Measurements from ENCODE around the gene BACH2. TPM values are rescaled to one million over a fixed set of nuclear protein-coding genes. Genes with fewer than 3 reads are reported as not detected.
"Not testable (repeated sequence)": the region's sequence is repeated elsewhere in the genome, so short reads cannot be mapped to it uniquely, and the experiment has no call there.

BACH2 gene
- total RNA-seq, 2 donors from 2014 or later: 53.7 to 69.9 TPM

DNA sequence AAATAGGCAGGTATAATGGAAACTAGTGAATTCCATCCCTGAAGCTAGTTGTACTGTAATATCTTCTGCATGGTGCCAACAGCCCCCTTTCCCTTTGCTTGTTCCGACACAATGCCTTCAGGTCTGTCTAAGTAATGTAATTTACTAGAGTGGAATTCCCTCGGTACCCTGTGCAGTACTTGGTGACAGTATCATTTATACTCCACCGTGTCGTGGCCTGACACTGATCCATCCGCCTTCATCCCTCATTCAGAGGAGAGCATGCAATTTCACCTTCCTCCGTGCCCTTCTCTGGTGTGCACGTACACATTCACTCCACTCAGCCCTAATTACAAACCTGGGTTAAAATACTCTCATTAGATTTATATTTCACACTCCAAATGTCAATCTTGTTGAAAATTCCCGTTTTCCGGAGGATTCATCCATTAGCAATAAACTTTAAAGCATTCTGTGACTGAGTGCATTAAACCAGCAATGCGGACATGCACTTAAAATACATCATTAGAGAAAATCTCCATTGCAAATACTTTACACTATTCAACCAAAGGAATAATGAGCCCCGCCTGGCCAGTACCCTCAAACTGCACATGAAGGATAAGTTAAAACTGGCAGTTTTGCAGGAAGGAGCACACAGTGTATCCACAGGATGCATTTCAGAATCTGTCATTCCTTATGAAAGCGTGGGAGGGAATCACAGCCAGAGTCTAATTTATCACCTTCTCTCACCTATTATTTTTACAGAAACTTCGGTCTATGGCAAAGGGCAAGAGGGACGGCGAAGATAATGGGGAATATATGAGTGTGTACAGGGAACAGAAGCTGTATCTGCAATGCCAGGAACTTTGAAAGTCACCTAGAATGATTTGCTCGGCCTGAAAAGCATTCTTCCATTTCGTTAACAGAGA, 219.9 kb downstream of the BACH2 start:
- H3K27me3 Mint-ChIP-seq: peaks cover 11% of the 10 kb centered on the region
- H3K4me1 Mint-ChIP-seq: peaks cover 76% of the 10 kb centered on the region
- no peaks in the 10 kb centered on the region for H3K9me3 ChIP-seq (ENCODE audit: control insufficient read depth, low read length, poor library complexity, severe bottlenecking)
- no peak overlapping the region for H3K4me3 Mint-ChIP-seq
- DNase-seq: no peak
- peaks cover 3% of the 10 kb centered on the region for H3K36me3 Mint-ChIP-seq (ENCODE audit: low read depth)
- H3K27ac Mint-ChIP-seq: no peak overlapping the region
- no peak for ATAC-seq

DNA sequence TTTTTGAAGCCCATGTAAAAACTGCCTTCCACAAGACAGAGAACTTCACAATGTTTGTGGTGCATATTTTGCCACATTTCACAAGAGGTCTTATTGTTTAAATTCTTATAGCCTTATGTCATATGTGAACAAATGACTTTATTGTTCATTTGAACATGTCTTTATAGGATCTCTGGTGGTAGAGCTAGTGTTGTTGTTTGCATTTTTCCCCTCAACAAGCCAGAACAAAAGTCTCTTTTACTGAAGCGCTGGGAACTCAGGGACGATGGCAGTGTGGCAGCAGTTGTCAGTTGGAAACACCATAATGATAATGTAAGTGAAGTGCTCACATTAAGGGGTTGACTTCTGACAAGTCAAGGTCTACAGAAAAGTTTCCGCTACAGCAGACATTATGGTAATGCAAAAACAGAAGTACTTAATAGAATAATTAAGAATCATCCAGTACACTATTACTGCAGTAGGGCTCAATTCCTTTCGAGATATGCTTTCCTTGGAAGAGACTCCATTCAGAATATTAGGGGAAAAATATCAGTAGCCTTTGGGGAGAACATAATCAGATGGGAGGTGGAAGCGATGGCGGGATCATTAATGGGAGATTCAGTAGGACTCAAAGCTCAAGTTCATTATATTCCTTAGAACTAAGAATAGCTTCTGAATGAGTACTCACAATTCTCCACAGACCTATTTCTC, 222.3 kb downstream of the BACH2 start:
- H3K27ac Mint-ChIP-seq: peak overlapping the region; percentile 29
- no peak overlapping the region for H3K4me3 Mint-ChIP-seq
- H3K36me3 Mint-ChIP-seq (ENCODE audit: low read depth): peaks cover 14% of the 10 kb centered on the region
- DNase-seq (no peak), ATAC-seq (no peak)
- peaks cover 11% of the 10 kb centered on the region for H3K27me3 Mint-ChIP-seq
- peaks cover 69% of the 10 kb centered on the region for H3K4me1 Mint-ChIP-seq
- no peaks in the 10 kb centered on the region for H3K9me3 ChIP-seq (ENCODE audit: control insufficient read depth, low read length, poor library complexity, severe bottlenecking)

DNA sequence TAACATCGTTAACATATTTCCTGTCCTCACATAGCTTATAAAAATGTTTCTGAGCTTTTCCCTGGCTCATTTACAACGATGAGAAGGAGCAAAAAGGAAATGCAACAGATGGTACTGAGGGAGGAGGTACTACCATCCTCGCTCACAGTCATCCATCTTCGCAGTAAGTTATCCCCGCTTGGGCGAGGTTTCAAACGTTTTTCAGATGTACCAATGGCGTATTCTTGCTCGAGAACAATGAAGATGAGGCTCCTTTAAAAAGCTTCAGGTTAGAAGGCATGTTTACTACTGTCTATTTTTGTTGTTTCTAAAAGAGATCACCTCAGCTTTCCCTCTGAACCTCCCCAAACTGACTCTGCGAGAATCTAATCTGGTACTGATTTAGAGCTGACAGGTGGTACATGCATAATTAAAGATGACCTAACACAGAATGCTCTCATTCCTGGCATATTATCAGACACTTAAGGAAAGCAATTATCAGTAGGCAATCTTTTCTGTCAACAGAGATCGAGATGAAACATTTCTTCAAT, 223.6 kb downstream of the BACH2 start:
- no peaks in the 10 kb centered on the region for H3K9me3 ChIP-seq (ENCODE audit: control insufficient read depth, low read length, poor library complexity, severe bottlenecking)
- peaks cover 61% of the 10 kb centered on the region for H3K4me1 Mint-ChIP-seq
- peaks cover 11% of the 10 kb centered on the region for H3K27me3 Mint-ChIP-seq
- H3K4me3 Mint-ChIP-seq: no peak overlapping the region
- peaks cover 15% of the 10 kb centered on the region for H3K36me3 Mint-ChIP-seq (ENCODE audit: low read depth)
- ATAC-seq (peak; percentile 27), DNase-seq (no peak)
- peak overlapping the region; percentile 56 for H3K27ac Mint-ChIP-seq

DNA sequence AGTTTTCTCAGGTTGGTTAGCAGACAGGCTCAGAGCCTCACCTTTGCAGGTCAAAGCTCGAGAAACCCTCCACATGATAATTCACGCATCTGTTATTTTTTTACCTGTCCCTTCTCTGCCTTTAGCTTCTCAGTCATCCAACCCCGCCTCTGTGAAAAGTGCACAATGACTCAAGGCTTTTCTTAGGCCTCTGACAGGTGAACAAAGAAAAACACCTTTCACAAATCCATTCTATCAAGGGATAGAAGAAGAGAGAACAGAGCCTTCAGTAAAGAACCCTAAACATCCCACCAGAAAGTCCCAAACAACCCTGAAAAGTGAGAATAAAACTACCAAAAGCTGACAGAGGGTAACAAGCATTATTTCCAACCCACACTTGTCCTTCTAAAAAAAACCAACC, 224.1 kb downstream of the BACH2 start:
- ATAC-seq (no peak), DNase-seq (no peak)
- Mint-ChIP-seq H3K4me1 (peaks cover 57% of the 10 kb centered on the region), H3K27ac (peak overlapping the region; percentile 56), H3K27me3 (peaks cover 11% of the 10 kb centered on the region), H3K36me3 (ENCODE audit: low read depth) (peaks cover 15% of the 10 kb centered on the region), H3K4me3 (peak overlapping the region; percentile 45)
- no peaks in the 10 kb centered on the region for H3K9me3 ChIP-seq (ENCODE audit: control insufficient read depth, low read length, poor library complexity, severe bottlenecking)

DNA sequence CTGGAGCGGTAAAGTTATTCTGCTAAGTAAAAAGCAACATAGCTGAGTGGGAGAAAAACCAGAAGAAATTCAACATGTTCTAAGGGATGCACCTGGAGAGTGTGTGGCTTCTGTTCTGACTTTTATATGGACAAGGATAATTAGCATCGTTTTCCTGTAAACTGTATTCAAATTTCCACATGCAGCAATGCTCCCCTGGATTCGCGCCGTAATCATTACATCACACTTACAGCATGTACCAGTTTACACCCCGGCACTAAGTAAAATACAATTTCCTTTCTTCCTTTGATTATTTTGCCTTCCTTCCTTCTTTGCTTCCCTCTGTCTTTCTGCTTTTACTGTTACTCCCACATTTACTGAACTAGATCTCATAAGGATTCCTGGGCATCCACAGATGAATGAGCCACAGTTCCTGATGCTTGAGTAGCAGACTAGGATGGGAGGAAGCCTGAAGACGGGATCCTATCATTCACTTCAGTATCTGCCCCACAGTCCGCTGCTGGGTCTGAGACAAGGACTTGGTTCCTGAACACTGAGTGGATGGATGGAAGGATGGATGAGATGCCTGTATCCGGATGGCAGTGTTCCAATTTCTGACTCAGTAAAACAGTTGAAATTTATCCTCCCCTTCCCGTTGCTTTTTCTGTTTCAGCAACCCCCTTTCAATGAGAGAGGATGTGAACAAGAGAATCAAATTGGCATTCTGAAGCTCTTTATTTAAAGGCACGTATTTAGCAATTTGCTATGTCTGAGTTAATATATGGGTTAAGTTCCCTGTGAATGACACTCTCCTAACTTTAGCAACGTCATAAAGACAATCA, 227.7 kb downstream of the BACH2 start:
- Mint-ChIP-seq H3K4me3 (peak overlapping the region; percentile 46), H3K4me1 (peaks cover 51% of the 10 kb centered on the region), H3K27ac (peak overlapping the region; percentile 60), H3K27me3 (peaks cover 7% of the 10 kb centered on the region), H3K36me3 (ENCODE audit: low read depth) (peaks cover 24% of the 10 kb centered on the region)
- ATAC-seq: no peak
- no peak for DNase-seq
- no peaks in the 10 kb centered on the region for H3K9me3 ChIP-seq (ENCODE audit: control insufficient read depth, low read length, poor library complexity, severe bottlenecking)

DNA sequence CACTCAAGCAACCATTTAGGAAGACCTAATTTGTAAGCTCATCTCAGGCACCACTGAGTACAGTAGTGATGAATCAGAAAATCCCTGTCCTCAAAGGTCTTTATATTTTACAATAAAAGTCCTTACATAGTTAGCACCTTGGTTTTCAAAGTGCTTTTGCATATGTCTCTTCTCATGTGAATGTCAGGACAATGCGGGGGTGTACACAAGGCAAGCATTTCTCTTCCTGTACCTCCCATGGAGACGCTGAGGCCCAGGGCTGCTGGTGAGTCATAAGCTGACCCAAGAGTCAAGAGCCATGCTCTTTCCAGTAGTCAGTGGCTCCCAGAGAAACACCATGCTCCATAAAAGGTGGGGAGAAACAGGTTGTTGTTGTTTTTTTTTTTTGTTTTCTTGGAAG, 228.4 kb downstream of the BACH2 start:
- Mint-ChIP-seq H3K4me3 (no peak overlapping the region), H3K27ac (no peak overlapping the region), H3K27me3 (peaks cover 2% of the 10 kb centered on the region), H3K36me3 (ENCODE audit: low read depth) (peaks cover 24% of the 10 kb centered on the region), H3K4me1 (peaks cover 51% of the 10 kb centered on the region)
- no peak for ATAC-seq
- DNase-seq: no peak
- H3K9me3 ChIP-seq (ENCODE audit: control insufficient read depth, low read length, poor library complexity, severe bottlenecking): no peaks in the 10 kb centered on the region

DNA sequence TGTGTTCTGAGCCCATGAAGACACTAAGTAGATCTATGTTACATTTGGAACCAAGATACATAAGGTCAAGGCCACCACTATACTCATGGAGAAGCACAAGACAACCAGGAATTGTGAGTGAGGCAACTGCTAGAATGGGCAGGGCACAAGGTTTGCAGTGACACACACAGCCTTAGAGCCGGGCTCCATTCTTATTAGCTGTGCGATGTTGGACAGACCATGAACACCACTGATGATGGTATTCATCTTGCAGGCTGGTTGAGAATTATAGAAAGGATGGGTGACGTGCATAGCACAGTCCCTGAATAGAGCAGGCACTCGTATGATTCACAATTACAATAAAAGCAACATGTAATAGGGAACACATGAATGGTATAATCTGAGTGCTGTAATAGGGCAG, 229.9 kb downstream of the BACH2 start:
- H3K27ac Mint-ChIP-seq: peak overlapping the region; percentile 62
- H3K9me3 ChIP-seq (ENCODE audit: control insufficient read depth, low read length, poor library complexity, severe bottlenecking): no peaks in the 10 kb centered on the region
- no peak for DNase-seq
- H3K36me3 Mint-ChIP-seq (ENCODE audit: low read depth): peaks cover 24% of the 10 kb centered on the region
- ATAC-seq: no peak
- H3K27me3 Mint-ChIP-seq: no peaks in the 10 kb centered on the region
- peaks cover 40% of the 10 kb centered on the region for H3K4me1 Mint-ChIP-seq
- no peak overlapping the region for H3K4me3 Mint-ChIP-seq

DNA sequence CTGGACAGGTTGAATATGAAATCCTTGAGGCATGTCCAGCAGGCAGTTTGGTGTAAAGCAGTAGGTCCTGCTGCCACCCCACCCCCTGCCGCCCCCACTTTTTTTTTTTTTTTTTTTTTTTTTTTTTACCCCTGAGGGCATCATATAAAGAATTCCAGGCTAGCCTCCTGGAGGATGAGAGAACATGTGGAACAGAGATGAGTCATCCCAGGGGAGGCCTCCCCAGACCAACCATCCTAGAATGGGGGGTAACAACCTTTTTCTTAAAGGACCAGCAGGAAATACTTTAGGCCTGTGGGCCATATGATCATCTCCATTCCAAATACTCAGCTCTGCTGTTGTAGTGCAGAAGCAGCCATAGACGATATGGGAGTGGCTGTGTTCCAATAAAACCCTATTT, 231.5 kb downstream of the BACH2 start:
- peaks cover 35% of the 10 kb centered on the region for H3K4me1 Mint-ChIP-seq
- no peaks in the 10 kb centered on the region for H3K9me3 ChIP-seq (ENCODE audit: control insufficient read depth, low read length, poor library complexity, severe bottlenecking)
- DNase-seq (no peak), ATAC-seq (no peak)
- H3K36me3 Mint-ChIP-seq (ENCODE audit: low read depth): peaks cover 18% of the 10 kb centered on the region
- H3K4me3 Mint-ChIP-seq: no peak overlapping the region
- H3K27me3 Mint-ChIP-seq: no peaks in the 10 kb centered on the region
- H3K27ac Mint-ChIP-seq: no peak overlapping the region

DNA sequence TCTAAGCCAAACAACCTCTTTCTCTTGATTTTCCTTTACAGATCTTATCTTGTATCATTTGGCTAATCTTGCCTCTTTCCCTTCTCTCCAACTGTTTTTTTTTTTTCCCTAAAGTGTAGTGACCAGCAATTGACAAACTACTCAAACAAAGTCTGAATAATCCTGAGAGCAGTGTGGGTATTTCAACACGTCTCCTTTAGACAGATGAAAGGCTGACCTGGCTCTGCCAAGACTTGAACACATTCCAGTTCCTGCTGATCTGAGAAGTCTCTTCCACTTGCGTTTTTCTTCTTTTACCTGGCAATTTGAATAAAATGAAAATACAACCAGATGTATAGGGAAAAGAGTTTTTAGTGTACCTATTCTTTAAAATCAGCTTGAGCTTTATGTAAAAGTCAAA, 234.0 kb downstream of the BACH2 start:
- no peaks in the 10 kb centered on the region for H3K27me3 Mint-ChIP-seq
- peaks cover 14% of the 10 kb centered on the region for H3K36me3 Mint-ChIP-seq (ENCODE audit: low read depth)
- no peak overlapping the region for H3K4me3 Mint-ChIP-seq
- no peak for DNase-seq
- H3K4me1 Mint-ChIP-seq: peaks cover 25% of the 10 kb centered on the region
- no peaks in the 10 kb centered on the region for H3K9me3 ChIP-seq (ENCODE audit: control insufficient read depth, low read length, poor library complexity, severe bottlenecking)
- ATAC-seq: no peak
- no peak overlapping the region for H3K27ac Mint-ChIP-seq

DNA sequence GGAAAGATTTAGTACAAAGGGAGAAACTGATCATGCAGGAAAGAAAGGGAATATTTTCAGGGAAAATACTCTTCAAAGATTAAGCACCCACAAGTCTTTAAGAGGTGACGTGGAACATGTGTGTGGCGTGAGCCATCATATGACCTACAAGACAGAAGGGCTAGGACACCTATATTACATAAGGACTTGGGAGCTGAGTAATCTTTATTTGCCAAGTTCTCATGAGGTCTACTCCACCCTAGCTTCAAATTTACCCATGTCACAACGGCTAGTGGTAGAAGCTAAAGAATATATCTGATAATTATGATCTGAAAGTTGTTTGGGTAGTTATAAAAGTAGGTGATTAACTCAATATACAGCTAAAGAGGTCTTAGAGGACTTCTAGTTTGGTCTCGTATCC, 234.6 kb downstream of the BACH2 start:
- Mint-ChIP-seq H3K36me3 (ENCODE audit: low read depth) (peaks cover 10% of the 10 kb centered on the region), H3K27ac (no peak overlapping the region), H3K27me3 (no peaks in the 10 kb centered on the region), H3K4me1 (peaks cover 23% of the 10 kb centered on the region), H3K4me3 (no peak overlapping the region)
- no peak for ATAC-seq
- no peak for DNase-seq
- no peaks in the 10 kb centered on the region for H3K9me3 ChIP-seq (ENCODE audit: control insufficient read depth, low read length, poor library complexity, severe bottlenecking)

DNA sequence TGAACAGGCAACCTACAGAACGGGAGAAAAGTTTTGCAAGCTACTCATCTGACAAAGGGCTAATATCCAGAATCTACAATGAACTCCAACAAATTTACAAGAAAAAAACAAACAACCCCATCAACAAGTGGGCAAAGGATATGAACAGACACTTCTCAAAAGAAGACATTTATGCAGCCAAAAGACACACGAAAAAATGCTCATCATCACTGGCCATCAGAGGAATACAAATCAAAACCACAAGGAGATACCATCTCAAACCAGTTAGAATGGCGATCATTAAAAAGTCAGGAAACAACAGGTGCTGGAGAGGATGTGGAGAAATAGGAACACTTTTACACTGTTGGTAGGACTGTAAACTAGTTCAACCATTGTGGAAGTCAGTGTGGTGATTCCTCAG, 237.5 kb downstream of the BACH2 start:
- not testable (repeated sequence) for H3K36me3 Mint-ChIP-seq (ENCODE audit: low read depth); H3K27me3 Mint-ChIP-seq; H3K4me1 Mint-ChIP-seq; ATAC-seq; H3K9me3 ChIP-seq (ENCODE audit: control insufficient read depth, low read length, poor library complexity, severe bottlenecking); H3K27ac Mint-ChIP-seq; DNase-seq; H3K4me3 Mint-ChIP-seq

DNA sequence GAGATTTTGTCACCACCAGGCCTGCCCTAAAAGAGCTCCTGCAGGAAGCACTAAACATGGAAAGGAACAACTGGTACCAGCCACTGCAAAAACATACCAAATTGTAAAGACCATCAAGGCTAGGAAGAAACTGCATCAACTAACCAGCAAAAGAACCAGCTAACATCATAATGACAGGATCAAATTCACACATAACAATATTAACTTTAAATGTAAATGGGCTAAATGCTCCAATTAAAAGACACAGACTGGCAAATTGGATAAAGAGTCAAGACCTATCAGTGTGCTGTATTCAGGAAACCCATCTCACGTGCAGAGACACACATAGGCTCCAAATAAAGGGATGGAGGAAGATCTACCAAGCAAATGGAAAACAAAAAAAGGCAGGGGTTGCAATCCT, 240.7 kb downstream of the BACH2 start:
- not testable (repeated sequence) for DNase-seq; H3K27me3 Mint-ChIP-seq; H3K9me3 ChIP-seq (ENCODE audit: control insufficient read depth, low read length, poor library complexity, severe bottlenecking); H3K36me3 Mint-ChIP-seq (ENCODE audit: low read depth); H3K4me1 Mint-ChIP-seq; H3K4me3 Mint-ChIP-seq; ATAC-seq; H3K27ac Mint-ChIP-seq

DNA sequence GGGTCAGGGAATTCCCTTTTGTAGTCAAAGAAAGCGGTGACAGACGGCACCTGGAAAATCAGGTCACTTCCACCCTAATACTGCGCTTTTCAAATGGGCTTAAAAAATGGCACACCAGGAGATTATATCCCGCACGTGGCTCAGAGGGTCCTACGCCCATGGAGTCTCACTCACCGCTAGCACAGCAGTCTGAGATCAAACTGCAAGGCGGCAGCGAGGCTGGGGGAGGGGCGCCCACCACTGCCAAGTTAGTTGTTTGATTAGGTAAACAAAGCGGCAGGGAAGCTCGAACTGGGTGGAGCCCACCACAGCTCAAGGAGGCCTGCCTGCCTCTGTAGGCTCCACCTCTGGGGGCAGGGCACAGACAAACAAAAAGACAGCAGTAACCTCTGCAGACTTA, 242.4 kb downstream of the BACH2 start:
- not testable (repeated sequence) for ATAC-seq; H3K4me3 Mint-ChIP-seq; H3K4me1 Mint-ChIP-seq; H3K36me3 Mint-ChIP-seq (ENCODE audit: low read depth); H3K27me3 Mint-ChIP-seq; H3K27ac Mint-ChIP-seq; DNase-seq; H3K9me3 ChIP-seq (ENCODE audit: control insufficient read depth, low read length, poor library complexity, severe bottlenecking)

Measured in T-helper 17 cell (primary cell).